Activated T-cell treated with anti-CD3 and anti-CD28 coated beads, Interleukin-2, amount 50 U/mL, for 24 hours (primary cell): ENCODE data around the gene PAXX.
"Not testable (repeated sequence)": the region's sequence is repeated elsewhere in the genome, so short reads cannot be mapped to it uniquely, and the experiment has no call there.

ENCODE experiments used
- DNase-seq: peaks from one replicate; pipeline ENCODE4 v3.0.0-alpha.2; 2020
- H3K27ac Mint-ChIP-seq: 2 replicates; pipeline ENCODE4 v1.8.0; 2020; ENCODE audit warnings: mild to moderate bottlenecking, mixed read lengths
- H3K27me3 Mint-ChIP-seq: 2 replicates; pipeline ENCODE4 v1.8.0; 2020; ENCODE audit warnings: mixed read lengths
- H3K36me3 Mint-ChIP-seq: 2 replicates; pipeline ENCODE4 v1.8.0; 2020; ENCODE audit warnings: low read depth, mixed read lengths
- H3K4me1 Mint-ChIP-seq: 2 replicates; pipeline ENCODE4 v1.8.0; 2020; ENCODE audit warnings: low read depth, mixed read lengths
- H3K4me3 Mint-ChIP-seq: 2 replicates; pipeline ENCODE4 v1.8.0; 2020; ENCODE audit warnings: mild to moderate bottlenecking, moderate library complexity, mixed read lengths
- H3K9me3 Mint-ChIP-seq: 2 replicates; pipeline ENCODE4 v1.8.0; 2020; ENCODE audit warnings: mixed read lengths

Gene PAXX

DNA sequence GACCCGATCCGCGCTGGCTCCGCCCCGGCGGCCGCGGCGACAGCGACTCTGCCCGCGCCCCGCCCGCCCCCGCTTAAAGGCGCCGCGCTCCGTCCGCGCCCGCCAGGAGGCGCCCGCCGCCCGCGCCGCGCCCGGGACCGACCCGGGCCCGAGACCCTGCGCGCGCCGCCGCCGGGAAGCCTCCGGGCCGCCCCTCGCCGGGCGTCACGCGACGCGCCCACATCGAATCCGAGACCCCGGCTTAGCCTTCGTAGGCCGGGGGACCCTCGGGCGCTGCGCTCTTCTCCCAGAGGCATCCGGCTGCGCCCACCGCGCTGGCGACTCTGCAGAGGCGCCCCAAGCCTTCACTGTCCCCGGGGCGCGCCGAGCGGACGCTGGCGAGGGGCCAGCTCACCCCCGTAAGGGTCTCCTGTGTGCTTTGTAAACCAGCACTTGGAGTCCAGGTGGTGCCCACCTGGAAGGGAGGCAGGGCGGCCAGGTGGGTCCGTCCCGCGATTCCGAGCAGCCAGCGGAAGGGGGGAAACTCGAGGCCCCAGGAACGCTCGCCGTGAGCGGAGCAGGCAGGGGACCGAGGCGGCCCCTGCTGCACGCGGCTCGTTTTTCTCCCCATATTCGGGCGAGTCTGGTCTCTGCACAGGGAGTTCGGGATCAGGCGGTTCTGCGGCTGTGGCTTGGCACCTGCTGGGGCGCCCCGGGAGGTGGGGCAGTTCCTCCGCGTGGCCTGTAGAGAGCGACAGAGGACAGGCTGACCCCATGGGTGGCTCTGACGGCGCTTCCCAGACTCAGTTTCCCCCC is 36.2 kb downstream of the PAXX start:
- Mint-ChIP-seq H3K27ac (peak overlapping the region; percentile 22), H3K9me3 (no peaks in the 10 kb centered on the region), H3K4me3 (peak overlapping the region; percentile 61), H3K36me3 (no peaks in the 10 kb centered on the region), H3K27me3 (no peaks in the 10 kb centered on the region), H3K4me1 (peaks cover 48% of the 10 kb centered on the region)
- DNase-seq = peak; percentile 82

DNA sequence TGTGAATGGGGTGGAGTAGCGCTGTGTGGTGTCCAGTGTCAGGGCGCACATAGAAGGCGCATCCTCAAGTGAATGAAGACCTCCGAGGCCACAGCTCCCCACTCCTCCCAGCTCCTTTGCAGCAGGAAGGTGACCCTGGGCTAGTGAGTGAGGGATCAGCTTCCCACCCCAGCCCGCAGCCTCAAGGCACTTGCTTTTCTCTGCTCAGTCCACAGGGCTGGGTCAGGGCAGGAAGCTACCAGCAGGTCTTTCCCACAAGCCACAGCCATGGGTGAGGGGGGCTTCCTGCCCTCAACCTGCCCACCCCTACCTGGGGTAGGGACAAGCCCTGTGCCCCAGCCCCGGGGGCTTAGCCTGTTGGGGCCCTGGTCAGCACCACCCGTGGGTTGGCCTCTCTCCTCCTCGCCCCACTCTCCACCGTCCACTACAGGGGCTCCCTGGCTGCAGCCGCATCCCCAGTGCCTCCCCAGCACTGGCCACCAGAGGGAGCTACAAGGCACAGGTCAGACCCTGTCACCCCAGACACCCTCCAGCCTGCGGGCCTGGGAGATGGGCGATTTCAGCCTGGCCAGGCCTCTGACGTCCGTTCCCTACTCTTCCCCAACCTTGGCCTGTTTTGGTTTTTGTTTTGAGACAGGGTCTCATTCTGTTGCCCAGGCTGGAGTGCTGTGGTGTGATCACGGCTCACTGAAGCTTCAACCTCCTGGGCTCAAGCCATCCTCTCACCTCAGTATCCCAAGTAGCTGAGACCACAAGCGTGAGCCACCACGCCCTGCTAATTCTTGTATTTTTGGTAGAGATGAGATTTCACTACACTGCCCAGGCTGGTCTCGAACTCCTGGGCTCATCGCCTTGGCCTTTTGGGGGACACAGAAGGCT is 37.1 kb downstream of the PAXX start:
- Mint-ChIP-seq H3K27me3 (no peaks in the 10 kb centered on the region), H3K9me3 (no peaks in the 10 kb centered on the region), H3K27ac (peak overlapping the region; percentile 68), H3K4me1 (peaks cover 53% of the 10 kb centered on the region), H3K36me3 (no peaks in the 10 kb centered on the region), H3K4me3 (peak overlapping the region; percentile 61)
- DNase-seq = peak; percentile 87

DNA sequence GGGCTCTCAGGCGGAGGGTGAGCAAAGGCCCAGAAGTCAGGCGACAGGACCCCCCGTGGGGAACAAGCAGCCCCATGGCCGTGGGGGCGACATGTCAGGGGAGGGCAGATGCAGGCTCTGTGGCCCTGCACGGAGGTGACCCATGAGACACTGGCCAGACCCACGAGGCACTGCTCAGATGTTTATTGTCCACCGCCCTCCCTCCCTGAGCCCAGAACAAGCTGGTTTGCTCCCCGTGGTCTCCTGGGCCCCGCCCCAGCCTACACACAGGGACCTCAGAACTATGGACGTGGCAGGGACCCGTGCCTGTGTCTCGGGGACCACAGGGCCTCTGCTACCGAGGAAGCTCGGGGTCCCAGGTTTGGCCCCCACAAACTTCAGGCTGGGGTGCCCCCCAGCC is 37.8 kb downstream of the PAXX start:
- no peaks in the 10 kb centered on the region for H3K36me3 Mint-ChIP-seq
- no peaks in the 10 kb centered on the region for H3K27me3 Mint-ChIP-seq
- peaks cover 60% of the 10 kb centered on the region for H3K4me1 Mint-ChIP-seq
- no peak for DNase-seq
- H3K4me3 Mint-ChIP-seq = peak overlapping the region; percentile 47
- H3K9me3 Mint-ChIP-seq = no peaks in the 10 kb centered on the region
- peak overlapping the region; percentile 72 for H3K27ac Mint-ChIP-seq

DNA sequence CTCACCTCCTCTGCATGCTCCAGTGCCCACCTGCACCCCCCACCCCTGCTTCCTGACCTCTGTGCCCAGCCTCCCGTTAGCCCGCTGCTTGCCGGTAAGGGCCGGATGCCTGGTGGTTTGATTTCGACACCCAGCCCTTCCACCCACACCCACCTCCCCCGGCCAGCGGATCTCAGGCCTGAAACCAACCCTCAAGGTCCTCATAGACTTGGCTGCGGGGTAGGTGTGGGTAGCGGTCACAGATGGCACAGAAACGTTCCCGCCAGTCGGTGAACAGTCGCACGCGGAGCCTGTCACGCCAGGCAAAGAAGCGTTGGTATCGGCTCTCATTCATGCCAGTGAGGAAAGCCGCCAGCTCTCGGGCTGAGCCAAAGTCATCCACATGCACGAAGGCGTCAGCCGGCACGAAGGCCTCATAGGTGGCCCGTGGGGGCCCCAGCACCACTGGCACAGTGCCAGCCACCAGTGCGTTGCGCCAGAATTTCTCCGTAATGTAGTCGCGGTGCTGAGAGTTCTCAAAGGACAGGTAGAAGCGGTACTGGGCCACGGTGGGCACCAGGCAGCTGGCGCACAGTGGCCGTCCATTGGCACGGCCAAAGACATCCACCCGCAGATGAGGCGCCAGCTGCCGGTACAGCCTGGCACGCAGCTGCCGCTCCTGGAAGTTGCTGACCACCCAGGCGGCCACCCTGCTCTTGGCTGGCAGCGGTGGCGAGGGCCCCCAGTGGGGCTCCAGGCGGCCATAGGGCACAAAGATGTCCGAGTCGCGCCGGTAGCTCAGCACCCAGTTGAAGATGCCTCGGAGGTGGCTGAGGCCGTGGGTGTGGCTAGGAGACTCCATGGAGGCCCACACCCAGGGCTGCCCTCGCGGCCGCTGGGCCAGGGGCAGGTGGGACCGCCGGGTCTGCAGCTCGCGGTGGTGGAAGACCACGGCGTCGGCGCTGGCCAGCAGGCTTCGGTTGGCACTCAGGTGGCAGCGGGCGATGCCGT is 38.6 kb downstream of the PAXX start:
- Mint-ChIP-seq H3K4me1 (peaks cover 64% of the 10 kb centered on the region), H3K27ac (peak overlapping the region; percentile 72), H3K36me3 (no peaks in the 10 kb centered on the region), H3K9me3 (no peaks in the 10 kb centered on the region), H3K4me3 (peak overlapping the region; percentile 47), H3K27me3 (no peaks in the 10 kb centered on the region)
- DNase-seq = peak; percentile 73

DNA sequence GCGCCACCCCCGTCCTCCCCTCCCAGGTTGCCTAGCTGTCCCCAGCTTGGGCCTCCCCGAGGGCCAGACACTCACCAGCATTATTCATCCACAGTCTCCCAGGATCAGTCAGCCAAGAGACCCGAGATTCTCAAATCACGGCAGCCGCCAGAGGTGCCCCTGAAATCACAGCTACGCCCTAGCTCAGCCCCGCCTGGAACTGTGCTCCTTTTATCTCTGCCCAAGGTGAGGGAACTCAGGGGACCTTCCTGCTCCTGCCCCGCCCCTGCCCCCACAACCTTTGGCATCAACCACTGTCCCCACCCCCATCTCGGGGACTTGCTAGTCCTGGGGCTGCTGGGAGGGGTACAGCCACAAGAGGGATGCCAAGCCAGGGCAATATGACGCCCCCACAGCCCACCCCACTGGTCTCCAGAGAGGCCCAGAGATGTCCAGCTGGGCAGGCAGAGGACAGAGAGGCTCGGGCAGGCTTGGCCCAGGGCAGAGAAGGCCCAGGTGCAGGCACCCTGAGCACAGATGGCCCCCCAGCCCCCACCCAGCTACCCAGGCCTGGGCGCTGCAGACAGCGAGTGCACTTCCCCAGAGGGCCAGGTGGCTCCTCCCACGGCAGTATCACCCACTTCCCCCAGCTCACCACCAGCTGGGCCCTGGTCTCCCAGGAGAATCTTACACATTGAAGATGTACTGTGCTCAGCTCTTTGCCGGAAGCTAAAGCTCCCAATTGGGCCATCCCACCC is 39.9 kb downstream of the PAXX start, which contains the start of gene FUT7:
FUT7 (minus strand) TSS at position 185 of the 737 bp plus-strand sequence; CDS start at position 88, 97 bp downstream.
- Mint-ChIP-seq H3K27ac (peak within 1 kb of the TSS; percentile 72), H3K4me1 (peaks cover 57% of the 10 kb centered on the region), H3K4me3 (peak within 1 kb of the TSS; percentile 47), H3K9me3 (no peaks in the 10 kb centered on the region), H3K27me3 (no peaks in the 10 kb centered on the region), H3K36me3 (no peaks in the 10 kb centered on the region)
- peak; percentile 60 for DNase-seq

DNA sequence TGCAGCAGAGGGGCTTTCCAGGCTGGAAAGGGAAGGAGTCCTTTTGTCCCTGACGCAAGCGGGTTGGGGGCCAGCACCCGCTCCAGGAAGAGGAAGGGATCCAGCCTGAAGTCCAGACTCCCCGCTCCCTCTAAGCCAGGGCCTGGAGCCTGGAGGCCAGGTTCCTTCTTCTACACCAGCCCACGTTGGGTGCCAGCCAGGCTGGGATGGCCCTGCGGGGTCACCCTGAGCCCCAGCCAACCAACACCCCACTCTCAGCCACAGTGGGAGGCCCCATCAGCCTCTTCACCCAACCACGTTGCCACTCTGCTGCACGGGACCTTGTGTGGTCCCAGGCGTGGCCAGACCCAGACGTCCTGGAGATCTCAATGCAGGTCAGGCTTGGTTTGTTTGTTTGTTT is 40.6 kb downstream of the PAXX start:
- H3K9me3 Mint-ChIP-seq = no peaks in the 10 kb centered on the region
- H3K27ac Mint-ChIP-seq = no peak overlapping the region
- no peaks in the 10 kb centered on the region for H3K36me3 Mint-ChIP-seq
- H3K4me1 Mint-ChIP-seq = peaks cover 54% of the 10 kb centered on the region
- H3K27me3 Mint-ChIP-seq = no peaks in the 10 kb centered on the region
- no peak for DNase-seq
- peak overlapping the region; percentile 36 for H3K4me3 Mint-ChIP-seq

DNA sequence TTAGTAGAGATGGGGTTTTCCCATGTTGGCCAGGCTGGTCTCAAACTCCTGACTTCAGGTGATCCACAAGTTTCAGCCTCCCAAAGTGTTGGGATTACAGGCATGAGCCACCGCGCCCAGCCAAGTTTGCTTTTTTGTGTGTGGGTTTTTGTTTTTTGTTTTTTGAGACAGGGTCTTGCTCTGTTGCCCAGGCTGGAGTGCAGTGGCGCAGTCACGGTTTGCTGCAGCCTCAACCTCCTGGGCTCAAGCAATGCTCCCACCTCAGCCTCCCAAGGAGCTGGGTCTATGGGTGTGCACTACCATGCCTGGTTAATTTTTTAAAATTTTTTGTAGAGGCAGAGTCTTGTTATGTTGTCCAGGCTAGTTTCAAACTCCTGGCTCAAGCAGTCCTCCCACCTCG is 41.3 kb downstream of the PAXX start:
- H3K36me3 Mint-ChIP-seq, H3K27ac Mint-ChIP-seq, H3K27me3 Mint-ChIP-seq, DNase-seq, H3K9me3 Mint-ChIP-seq, H3K4me3 Mint-ChIP-seq: not testable (repeated sequence)
- peaks cover 54% of the 10 kb centered on the region for H3K4me1 Mint-ChIP-seq

DNA sequence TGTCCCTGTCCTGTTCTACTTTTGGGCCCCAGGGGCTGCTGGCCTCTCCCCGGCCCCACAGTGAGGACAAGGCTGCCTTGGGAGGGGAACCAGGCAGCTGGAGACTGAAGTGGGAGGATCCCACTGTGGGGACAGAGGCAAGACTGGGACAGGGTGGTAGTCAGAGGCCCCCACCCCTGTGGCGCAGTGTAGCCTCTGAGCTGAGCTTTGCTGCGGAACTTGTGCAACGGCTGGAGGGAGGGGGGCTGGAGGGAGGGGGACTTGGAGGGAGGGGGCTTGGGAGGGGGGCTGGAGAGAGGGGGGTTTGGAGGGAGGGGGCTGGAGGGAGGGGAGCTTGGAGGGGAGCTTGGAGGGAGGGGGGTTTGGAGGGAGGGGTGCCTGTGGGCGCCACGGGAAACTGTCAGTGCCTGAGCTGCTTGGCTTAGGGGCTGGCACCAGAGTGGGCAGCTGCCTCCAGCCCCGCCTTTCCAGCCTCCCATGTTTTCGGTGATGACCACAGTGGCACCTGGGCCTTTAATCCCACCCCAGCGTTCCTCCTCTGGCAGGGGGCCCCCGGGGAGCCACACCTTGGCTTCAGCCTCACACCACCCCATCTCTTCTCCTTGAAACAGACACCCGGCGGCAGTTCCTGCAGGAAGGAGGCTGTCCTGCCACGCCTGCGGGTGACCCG is 42.0 kb downstream of the PAXX start:
- DNase-seq = no peak
- Mint-ChIP-seq H3K27ac (peak overlapping the region; percentile 89), H3K9me3 (no peaks in the 10 kb centered on the region), H3K4me1 (peaks cover 47% of the 10 kb centered on the region), H3K27me3 (no peaks in the 10 kb centered on the region), H3K4me3 (peak overlapping the region; percentile 65), H3K36me3 (peaks cover 2% of the 10 kb centered on the region)

DNA sequence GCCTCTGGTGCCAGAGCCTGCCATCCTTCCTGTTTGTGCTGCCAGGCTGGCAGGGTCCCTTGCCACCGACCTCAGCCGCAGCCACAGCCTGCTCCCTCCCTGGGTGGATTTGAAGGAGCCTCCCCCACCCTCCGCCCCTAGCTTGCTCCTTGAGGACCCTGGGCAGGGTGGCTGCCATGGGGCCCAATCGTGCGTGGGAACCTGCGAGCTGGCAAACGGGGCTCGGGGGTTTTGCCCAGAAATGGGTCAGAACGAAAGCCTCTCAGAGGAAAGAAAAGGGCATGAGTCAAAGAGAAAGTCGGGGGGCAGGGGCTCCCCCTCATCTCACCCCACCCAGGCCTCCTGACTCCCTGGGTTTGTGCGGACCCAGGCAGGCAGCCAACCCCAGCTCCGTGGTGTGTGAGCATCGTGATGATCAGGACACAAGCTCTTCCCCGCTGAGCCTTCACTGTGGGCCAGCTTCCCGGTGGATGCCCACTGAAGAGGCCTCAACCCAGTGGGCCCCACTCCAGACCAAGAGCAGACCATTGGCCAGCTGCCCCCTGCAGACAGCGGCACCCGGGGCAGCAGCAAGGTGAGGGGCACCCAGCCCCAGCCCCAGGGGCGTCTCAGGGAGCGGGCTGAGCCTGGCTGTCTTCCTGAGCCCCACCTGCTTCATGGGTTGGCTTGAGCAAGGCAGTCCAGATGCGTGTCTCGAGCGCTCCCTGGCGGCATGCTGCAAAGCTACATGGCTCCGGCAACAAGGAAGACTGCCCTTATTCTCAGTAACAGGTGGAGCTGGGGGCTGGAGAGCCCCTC is 42.7 kb downstream of the PAXX start:
- peak; percentile 90 for DNase-seq
- Mint-ChIP-seq H3K27ac (peak overlapping the region; percentile 89), H3K9me3 (no peaks in the 10 kb centered on the region), H3K27me3 (no peaks in the 10 kb centered on the region), H3K4me3 (peak overlapping the region; percentile 65), H3K36me3 (peaks cover 2% of the 10 kb centered on the region), H3K4me1 (peaks cover 39% of the 10 kb centered on the region)

DNA sequence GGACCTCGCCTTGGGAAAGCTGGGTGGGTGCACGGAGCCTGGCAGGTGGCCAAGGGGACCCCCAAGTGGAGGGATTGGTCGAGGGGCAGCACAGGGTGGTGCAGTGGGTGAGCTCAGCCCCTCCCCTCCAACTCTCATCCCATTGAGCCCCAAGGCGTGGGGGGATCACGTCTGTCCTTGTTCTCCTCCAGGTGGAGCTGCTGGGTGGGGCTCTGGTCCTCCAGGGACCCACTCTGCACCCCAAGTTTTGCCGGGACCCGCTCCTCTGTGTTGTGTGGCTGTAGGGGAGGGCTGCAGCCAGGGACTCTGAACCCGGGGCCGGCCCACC is 43.2 kb downstream of the PAXX start:
- no peak for DNase-seq
- Mint-ChIP-seq H3K4me3 (no peak overlapping the region), H3K9me3 (no peaks in the 10 kb centered on the region), H3K4me1 (peaks cover 34% of the 10 kb centered on the region), H3K27me3 (no peaks in the 10 kb centered on the region), H3K36me3 (peaks cover 2% of the 10 kb centered on the region), H3K27ac (no peak overlapping the region)

DNA sequence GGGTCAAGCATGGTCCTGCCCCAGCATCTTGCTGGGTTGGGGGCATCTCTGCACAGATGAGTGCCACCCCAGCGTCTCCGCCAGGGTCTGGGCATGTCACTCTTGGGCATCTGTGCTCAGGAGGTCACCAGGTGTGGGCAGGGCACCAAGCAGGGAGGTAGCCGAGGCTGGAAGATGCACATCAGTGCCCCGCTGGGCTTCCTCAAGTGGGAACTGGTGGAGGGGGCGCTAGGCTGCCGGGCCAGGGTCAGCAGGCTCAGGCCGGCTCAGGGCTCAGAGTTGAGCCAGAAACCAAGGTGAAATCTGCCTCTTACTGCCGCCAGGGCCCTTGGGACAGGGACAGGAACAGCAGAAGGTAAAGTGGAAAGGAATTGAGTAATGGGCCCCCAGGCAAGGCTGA is 43.7 kb downstream of the PAXX start:
- DNase-seq = no peak
- H3K9me3 Mint-ChIP-seq = no peaks in the 10 kb centered on the region
- no peak overlapping the region for H3K27ac Mint-ChIP-seq
- H3K27me3 Mint-ChIP-seq = no peaks in the 10 kb centered on the region
- H3K36me3 Mint-ChIP-seq = peaks cover 2% of the 10 kb centered on the region
- H3K4me1 Mint-ChIP-seq = peaks cover 29% of the 10 kb centered on the region
- H3K4me3 Mint-ChIP-seq = no peak overlapping the region

DNA sequence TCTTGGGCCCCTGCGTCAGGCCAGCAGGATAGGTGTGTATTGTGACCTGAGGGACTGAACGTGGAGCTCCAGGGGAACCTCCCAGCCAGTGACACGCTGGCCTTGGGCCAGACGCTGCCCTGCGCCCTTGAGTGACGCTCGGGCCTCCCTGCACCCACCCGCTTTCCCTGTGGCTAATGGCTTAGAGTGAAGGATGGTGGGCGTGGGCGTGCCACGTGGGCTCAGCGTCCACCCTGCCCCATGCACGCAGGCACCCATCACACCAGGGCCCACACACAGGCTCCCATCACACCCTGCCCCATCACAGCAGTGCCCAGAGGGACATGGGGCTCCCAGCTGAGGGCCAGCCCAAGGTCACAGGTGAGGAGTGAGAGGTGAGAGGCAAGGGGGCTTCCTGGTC is 44.8 kb downstream of the PAXX start:
- no peak overlapping the region for H3K27ac Mint-ChIP-seq
- H3K4me1 Mint-ChIP-seq = peaks cover 23% of the 10 kb centered on the region
- no peak for DNase-seq
- no peaks in the 10 kb centered on the region for H3K9me3 Mint-ChIP-seq
- no peaks in the 10 kb centered on the region for H3K27me3 Mint-ChIP-seq
- no peak overlapping the region for H3K4me3 Mint-ChIP-seq
- peaks cover 2% of the 10 kb centered on the region for H3K36me3 Mint-ChIP-seq

DNA sequence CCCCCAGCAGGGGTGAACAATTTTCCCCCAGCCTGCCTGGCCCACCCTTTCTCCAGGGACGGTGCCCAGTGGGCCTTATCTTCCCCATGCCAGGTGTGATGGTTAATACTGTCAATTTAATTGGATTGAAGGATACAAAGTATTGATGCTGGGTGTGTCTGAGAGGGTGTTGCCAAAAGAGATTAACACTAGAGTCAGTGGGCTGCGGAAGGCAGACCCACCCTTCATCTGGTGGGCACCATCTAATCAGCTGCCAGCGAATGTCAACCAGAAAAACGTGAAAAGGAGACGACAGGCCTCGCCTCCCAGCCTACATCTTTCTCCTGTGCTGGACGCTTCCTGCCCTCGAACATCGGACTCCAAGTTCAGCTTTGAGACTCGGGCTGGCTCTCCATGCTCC is 45.3 kb downstream of the PAXX start:
- DNase-seq = no peak
- Mint-ChIP-seq H3K9me3 (no peaks in the 10 kb centered on the region), H3K4me1 (peaks cover 20% of the 10 kb centered on the region), H3K4me3 (no peak overlapping the region), H3K27me3 (no peaks in the 10 kb centered on the region), H3K36me3 (peaks cover 2% of the 10 kb centered on the region), H3K27ac (no peak overlapping the region)
